HepG2 (cell line): ENCODE measurements around the gene SLC22A5. TPM values are rescaled to one million over a fixed set of nuclear protein-coding genes. Genes with fewer than 3 reads are reported as not detected.

Source experiments
- ATAC-seq: fragments of 200-7000 bp; cut with Tn5 transposase; 3 replicates; pipeline ENCODE4 v1.9.1; 2020; ENCODE audit warnings: mild to moderate bottlenecking, moderate library complexity
- BruUV-seq: library from RNA; stranded (reverse); fragments of 400-500 nt; replicated peaks from 2 replicates; lab custom pipeline; 2021; lab: Mats Ljungman, UMichigan
- CTCF ChIA-PET: fragments of 300-600 bp; formaldehyde crosslinking; extraction: SDS; loops from one replicate; lab custom pipeline; 2021; ENCODE audit warnings: low total read pairs, inconsistent platforms, low intra/inter-chr PET ratio; lab: Yijun Ruan, JAX
- POLR2A ChIA-PET: fragments of 350-600 bp; sonication (Branson Sonifier 250); formaldehyde crosslinking; loops from one replicate; lab custom pipeline; 2020; ENCODE audit warnings: antibody characterized with exemption, inconsistent platforms; lab: Yijun Ruan, JAX
- DNase-seq: peaks from one replicate; pipeline ENCODE4 v3.0.0-alpha.2; 2015; ENCODE audit warnings: low spot score
- FAIRE-seq: peaks from 3 replicates; lab custom pipeline; 2011; peaks lifted over from hg19 to GRCh38; lab: Jason Lieb, UNC
- H2AFZ ChIP-seq: one replicate; pipeline ENCODE4 v1.6.1; 2011; ENCODE audit warnings: low read length, inconsistent platforms
- H3K27ac ChIP-seq: fragments of 300-600 bp; 3 replicates; pipeline ENCODE4 v1.8.0; 2011; ENCODE audit warnings: mixed run types, mild to moderate bottlenecking, mixed read lengths, low read length, inconsistent platforms; ENCODE audit not compliant: insufficient read depth; ENCODE audit errors: extremely low read length
- H3K27me3 ChIP-seq, 2 experiments: fragments of 200-600 bp in 1 of 2; 2 replicates in 1 of 2; 3 replicates in 1 of 2; pipeline versions ENCODE4 v1.6.0 to v1.8.0; 2011; ENCODE audit warnings: low read length in 2 of 2, mild to moderate bottlenecking in 2 of 2, moderate library complexity in 2 of 2, inconsistent platforms in 1 of 2; ENCODE audit not compliant: insufficient read depth in 2 of 2, control insufficient read depth in 1 of 2
- H3K36me3 ChIP-seq, 2 experiments: fragments of 200-600 bp in 1 of 2; replicated peaks in 1 of 2; 2 replicates in 1 of 2; 3 replicates in 1 of 2; pipeline versions ENCODE4 v1.5.1 to v1.8.0; 2011; ENCODE audit warnings: low read length in 2 of 2, inconsistent platforms in 1 of 2; ENCODE audit not compliant: insufficient read depth in 2 of 2, control insufficient read depth in 1 of 2
- H3K4me1 ChIP-seq: 2 replicates; pipeline ENCODE4 v1.5.1; 2012; ENCODE audit warnings: low read length, inconsistent platforms; ENCODE audit not compliant: insufficient read depth
- H3K4me2 ChIP-seq: 2 replicates; pipeline ENCODE4 v1.6.0; 2011; ENCODE audit warnings: low read depth, low read length, inconsistent platforms
- H3K4me3 ChIP-seq, 3 experiments: fragments of 200-600 bp in 1 of 3; sonication (generic), shearing (Covaris generic) in 1 of 3; replicated peaks in 1 of 3; 2 replicates each; pipeline ENCODE4 v1.5.1; 2011 to 2016; ENCODE audit warnings: low read length in 3 of 3, inconsistent platforms in 2 of 3, low read depth in 2 of 3, mild to moderate bottlenecking in 2 of 3, control low read depth in 1 of 3, mixed read lengths in 1 of 3; ENCODE audit not compliant: insufficient read depth in 1 of 3
- H3K79me2 ChIP-seq: one replicate; pipeline ENCODE4 v1.6.1; 2011; ENCODE audit warnings: low read length, inconsistent platforms; ENCODE audit not compliant: insufficient read depth
- H3K9ac ChIP-seq: 2 replicates; pipeline ENCODE4 v1.6.0; 2011; ENCODE audit warnings: mild to moderate bottlenecking, low read depth, low read length, inconsistent platforms; ENCODE audit not compliant: insufficient read depth
- H3K9me3 ChIP-seq: 2 replicates; pipeline ENCODE4 v1.5.1; 2012; ENCODE audit warnings: mild to moderate bottlenecking, low read length
- H4K20me1 ChIP-seq: 2 replicates; pipeline ENCODE4 v1.6.0; 2011; ENCODE audit warnings: inconsistent platforms, mild to moderate bottlenecking, low read length, moderate library complexity; ENCODE audit not compliant: insufficient read depth
- MIER3 ChIP-seq: IDR thresholded peaks from 2 replicates; pipeline ENCODE4 v1.6.1; 2016; ENCODE audit warnings: missing compliant biosample characterization, borderline replicate concordance
- MTA1 ChIP-seq: sonication (generic); formaldehyde crosslinking; IDR thresholded peaks from 2 replicates; pipeline ENCODE4 v1.4.0; 2020; ENCODE audit warnings: missing genetic modification reagents, mild to moderate bottlenecking, borderline replicate concordance
- PLRG1 ChIP-seq: fragments of 450-650 bp; conservative IDR thresholded peaks from 2 replicates; pipeline ENCODE4 v1.6.1; 2016
- RELA ChIP-seq: sonication (generic); formaldehyde crosslinking; IDR thresholded peaks from 2 replicates; pipeline ENCODE4 v1.4.0; 2020; ENCODE audit warnings: missing genetic modification reagents
- TEAD2 ChIP-seq: sonication (generic); formaldehyde crosslinking; IDR thresholded peaks from 2 replicates; pipeline ENCODE4 v1.9.0; 2021; ENCODE audit warnings: missing genetic modification reagents
- YEATS4 ChIP-seq: sonication (generic); formaldehyde crosslinking; IDR thresholded peaks from 2 replicates; pipeline ENCODE4 v1.4.0; 2020; ENCODE audit warnings: missing genetic modification reagents, borderline replicate concordance
- ZNF207 ChIP-seq: fragments of 450-650 bp; IDR thresholded peaks from 2 replicates; pipeline ENCODE4 v1.6.1; 2016; ENCODE audit warnings: antibody characterized with exemption, borderline replicate concordance
- ZNF24 ChIP-seq: fragments of 450-650 bp; IDR thresholded peaks from 2 replicates; pipeline ENCODE4 v1.6.1; 2017; ENCODE audit warnings: antibody characterized with exemption, mild to moderate bottlenecking
- ZSCAN30 ChIP-seq: sonication (generic); formaldehyde crosslinking; IDR thresholded peaks from 2 replicates; pipeline ENCODE4 v1.5.0; 2020; ENCODE audit warnings: mild to moderate bottlenecking, missing genetic modification reagents
- WGBS: methylation state at CpG from one replicate; pipeline ENCODE4 v1.1.6; 2017; ENCODE audit warnings: low lambda C conversion rate; 5-methylcytosine and 5-hydroxymethylcytosine counted together
- in situ Hi-C: cut with HindIII; loops from 2 replicates; pipeline ENCODE4 v1.10.0; 2017; ENCODE audit warnings: low pct_unique_long_range_greater_than_20kb; ENCODE audit not compliant: extremely low pct_ligation_motif_present
- intact Hi-C: fragments of 100-400 bp; cut with micrococcal nuclease; formaldehyde crosslinking; loops from one replicate; pipeline ENCODE4 v1.10.0; 2022; ENCODE audit not compliant: unreplicated experiment
- polyA plus RNA-seq, 8 experiments: library from polyadenylated mRNA; depleted of rRNA in 3 of 8; stranded (reverse) in 7 of 8; unstranded in 1 of 8; fragments of >200 nt; fragmentation: Illumina TruSeq in 4 of 8; extraction: Trizol in 4 of 8; gene quantifications; 2 replicates each; pipeline versions ENCODE4 v1.2.1 to v1.2.3, GENCODE V29; 2011 to 2016; ENCODE audit warnings: low read depth in 4 of 8, missing spikeins in 1 of 8, mixed read lengths in 1 of 8; ENCODE audit not compliant: insufficient read depth in 1 of 8
- total RNA-seq, 5 experiments: library from RNA; depleted of rRNA; stranded (reverse); fragments of >200 nt; fragmentation: Illumina TruSeq; extraction: Trizol; gene quantifications; 2 replicates each; pipeline ENCODE4 v1.2.3, GENCODE V29; 2016; ENCODE audit warnings: low read depth in 1 of 5
- TF ChIP-seq, protein P1 (sequence below): sonication (generic); formaldehyde crosslinking; IDR thresholded peaks from 2 replicates; pipeline ENCODE4 v1.5.0; 2020; ENCODE audit warnings: missing genetic modification reagents, mild to moderate bottlenecking, borderline replicate concordance
- TF ChIP-seq, protein P2 (sequence below): sonication (generic); formaldehyde crosslinking; IDR thresholded peaks from 2 replicates; pipeline ENCODE4 v1.5.0; 2020; ENCODE audit warnings: mild to moderate bottlenecking, missing genetic modification reagents, borderline replicate concordance
- TF ChIP-seq, protein P3 (sequence below): sonication (generic); formaldehyde crosslinking; IDR thresholded peaks from 2 replicates; pipeline ENCODE4 v1.8.0; 2022; ENCODE audit warnings: mild to moderate bottlenecking, missing genetic modification reagents

SLC22A5 gene
- total and polyA plus RNA-seq, 2 of the 13 experiments (the other 11 are each of a cell fraction or from before 2014, with no cell fraction given) = 7.1 to 15.1 TPM

DNA sequence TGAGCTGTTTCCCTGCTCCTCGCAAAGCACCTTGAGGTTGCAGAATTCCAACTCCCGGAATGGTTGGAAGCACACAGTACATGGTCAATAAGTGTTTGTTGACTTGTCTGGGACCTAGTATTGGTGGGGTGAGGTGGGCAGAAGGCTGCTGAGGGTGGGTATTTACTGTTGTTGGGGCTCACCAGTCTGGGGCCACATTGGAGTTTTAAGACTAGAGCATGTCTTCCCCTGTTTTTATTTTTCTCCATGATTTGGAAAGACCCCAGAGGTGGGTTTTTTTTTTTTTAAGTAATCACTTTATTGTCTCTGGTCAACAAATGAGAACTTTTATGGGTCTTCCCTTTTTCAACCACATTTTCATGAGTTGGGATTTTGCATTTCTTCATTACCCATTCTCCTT is 65.9 kb downstream of the SLC22A5 start:
- TF ChIP-seq, protein P1, sequence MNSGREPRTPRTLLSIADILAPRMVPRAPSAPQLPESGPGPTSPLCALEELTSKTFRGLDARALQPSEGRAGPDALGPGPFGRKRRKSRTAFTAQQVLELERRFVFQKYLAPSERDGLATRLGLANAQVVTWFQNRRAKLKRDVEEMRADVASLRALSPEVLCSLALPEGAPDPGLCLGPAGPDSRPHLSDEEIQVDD (CRISPR knock-in tag) = no peak
- TF ChIP-seq PLRG1 (no peak), ZNF24 (no peak), ZNF207 (no peak), MIER3 (CRISPR knock-in tag) (no peak), ZSCAN30 (no peak), YEATS4 (CRISPR knock-in tag) (no peak), TEAD2 (CRISPR knock-in tag) (no peak), MTA1 (CRISPR knock-in tag) (no peak), RELA (CRISPR knock-in tag) (no peak)
- TF ChIP-seq, protein P2, sequence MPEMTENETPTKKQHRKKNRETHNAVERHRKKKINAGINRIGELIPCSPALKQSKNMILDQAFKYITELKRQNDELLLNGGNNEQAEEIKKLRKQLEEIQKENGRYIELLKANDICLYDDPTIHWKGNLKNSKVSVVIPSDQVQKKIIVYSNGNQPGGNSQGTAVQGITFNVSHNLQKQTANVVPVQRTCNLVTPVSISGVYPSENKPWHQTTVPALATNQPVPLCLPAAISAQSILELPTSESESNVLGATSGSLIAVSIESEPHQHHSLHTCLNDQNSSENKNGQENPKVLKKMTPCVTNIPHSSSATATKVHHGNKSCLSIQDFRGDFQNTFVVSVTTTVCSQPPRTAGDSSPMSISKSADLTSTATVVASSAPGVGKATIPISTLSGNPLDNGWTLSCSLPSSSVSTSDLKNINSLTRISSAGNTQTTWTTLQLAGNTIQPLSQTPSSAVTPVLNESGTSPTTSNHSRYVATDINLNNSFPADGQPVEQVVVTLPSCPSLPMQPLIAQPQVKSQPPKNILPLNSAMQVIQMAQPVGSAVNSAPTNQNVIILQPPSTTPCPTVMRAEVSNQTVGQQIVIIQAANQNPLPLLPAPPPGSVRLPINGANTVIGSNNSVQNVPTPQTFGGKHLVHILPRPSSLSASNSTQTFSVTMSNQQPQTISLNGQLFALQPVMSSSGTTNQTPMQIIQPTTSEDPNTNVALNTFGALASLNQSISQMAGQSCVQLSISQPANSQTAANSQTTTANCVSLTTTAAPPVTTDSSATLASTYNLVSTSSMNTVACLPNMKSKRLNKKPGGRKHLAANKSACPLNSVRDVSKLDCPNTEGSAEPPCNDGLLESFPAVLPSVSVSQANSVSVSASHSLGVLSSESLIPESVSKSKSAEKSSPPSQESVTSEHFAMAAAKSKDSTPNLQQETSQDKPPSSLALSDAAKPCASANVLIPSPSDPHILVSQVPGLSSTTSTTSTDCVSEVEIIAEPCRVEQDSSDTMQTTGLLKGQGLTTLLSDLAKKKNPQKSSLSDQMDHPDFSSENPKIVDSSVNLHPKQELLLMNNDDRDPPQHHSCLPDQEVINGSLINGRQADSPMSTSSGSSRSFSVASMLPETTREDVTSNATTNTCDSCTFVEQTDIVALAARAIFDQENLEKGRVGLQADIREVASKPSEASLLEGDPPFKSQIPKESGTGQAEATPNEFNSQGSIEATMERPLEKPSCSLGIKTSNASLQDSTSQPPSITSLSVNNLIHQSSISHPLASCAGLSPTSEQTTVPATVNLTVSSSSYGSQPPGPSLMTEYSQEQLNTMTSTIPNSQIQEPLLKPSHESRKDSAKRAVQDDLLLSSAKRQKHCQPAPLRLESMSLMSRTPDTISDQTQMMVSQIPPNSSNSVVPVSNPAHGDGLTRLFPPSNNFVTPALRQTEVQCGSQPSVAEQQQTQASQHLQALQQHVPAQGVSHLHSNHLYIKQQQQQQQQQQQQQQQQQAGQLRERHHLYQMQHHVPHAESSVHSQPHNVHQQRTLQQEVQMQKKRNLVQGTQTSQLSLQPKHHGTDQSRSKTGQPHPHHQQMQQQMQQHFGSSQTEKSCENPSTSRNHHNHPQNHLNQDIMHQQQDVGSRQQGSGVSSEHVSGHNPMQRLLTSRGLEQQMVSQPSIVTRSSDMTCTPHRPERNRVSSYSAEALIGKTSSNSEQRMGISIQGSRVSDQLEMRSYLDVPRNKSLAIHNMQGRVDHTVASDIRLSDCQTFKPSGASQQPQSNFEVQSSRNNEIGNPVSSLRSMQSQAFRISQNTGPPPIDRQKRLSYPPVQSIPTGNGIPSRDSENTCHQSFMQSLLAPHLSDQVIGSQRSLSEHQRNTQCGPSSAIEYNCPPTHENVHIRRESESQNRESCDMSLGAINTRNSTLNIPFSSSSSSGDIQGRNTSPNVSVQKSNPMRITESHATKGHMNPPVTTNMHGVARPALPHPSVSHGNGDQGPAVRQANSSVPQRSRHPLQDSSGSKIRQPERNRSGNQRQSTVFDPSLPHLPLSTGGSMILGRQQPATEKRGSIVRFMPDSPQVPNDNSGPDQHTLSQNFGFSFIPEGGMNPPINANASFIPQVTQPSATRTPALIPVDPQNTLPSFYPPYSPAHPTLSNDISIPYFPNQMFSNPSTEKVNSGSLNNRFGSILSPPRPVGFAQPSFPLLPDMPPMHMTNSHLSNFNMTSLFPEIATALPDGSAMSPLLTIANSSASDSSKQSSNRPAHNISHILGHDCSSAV = no peak
- TF ChIP-seq, protein P3, sequence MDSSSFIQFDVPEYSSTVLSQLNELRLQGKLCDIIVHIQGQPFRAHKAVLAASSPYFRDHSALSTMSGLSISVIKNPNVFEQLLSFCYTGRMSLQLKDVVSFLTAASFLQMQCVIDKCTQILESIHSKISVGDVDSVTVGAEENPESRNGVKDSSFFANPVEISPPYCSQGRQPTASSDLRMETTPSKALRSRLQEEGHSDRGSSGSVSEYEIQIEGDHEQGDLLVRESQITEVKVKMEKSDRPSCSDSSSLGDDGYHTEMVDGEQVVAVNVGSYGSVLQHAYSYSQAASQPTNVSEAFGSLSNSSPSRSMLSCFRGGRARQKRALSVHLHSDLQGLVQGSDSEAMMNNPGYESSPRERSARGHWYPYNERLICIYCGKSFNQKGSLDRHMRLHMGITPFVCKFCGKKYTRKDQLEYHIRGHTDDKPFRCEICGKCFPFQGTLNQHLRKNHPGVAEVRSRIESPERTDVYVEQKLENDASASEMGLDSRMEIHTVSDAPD (CRISPR knock-in tag) = no peak
- ChIA-PET CTCF (no interaction called here), POLR2A (interaction anchor here (0.7 to 2.4 kb wide), 4 partner anchors 20 to 60 kb away, joined by 3 to 9 read pairs (median 6); partner anchors contain the start of gene IRF1)
- no peaks in the 10 kb centered on the region for H3K9me3 ChIP-seq
- peak; percentile 32; the same call in 1 of the 3 replicates for ATAC-seq
- peak overlapping the region in 1 of 3 experiments; percentile 39; a peak in 1 of 6 replicates for H3K4me3 ChIP-seq
- H3K79me2 ChIP-seq = no peaks in the 10 kb centered on the region
- H3K36me3 ChIP-seq = no peaks in the 10 kb centered on the region
- no peaks in the 10 kb centered on the region for H3K27me3 ChIP-seq
- 16% methylated on average over 2 of the region's 2 CpGs for WGBS
- no peaks in the 10 kb centered on the region for H4K20me1 ChIP-seq
- H3K4me1 ChIP-seq = peaks cover 21% of the 10 kb centered on the region
- in situ Hi-C loops = no loop called here
- no peak for DNase-seq
- FAIRE-seq = no peak
- no peak overlapping the region for H3K27ac ChIP-seq
- BruUV-seq = no TSS peak
- intact Hi-C loops = no loop called here
- no peak overlapping the region for H2AFZ ChIP-seq
- H3K4me2 ChIP-seq = peak overlapping the region; percentile 72
- no peak overlapping the region for H3K9ac ChIP-seq
